ENCODE data around the gene FAM131A.

FAM131A gene

DNA sequence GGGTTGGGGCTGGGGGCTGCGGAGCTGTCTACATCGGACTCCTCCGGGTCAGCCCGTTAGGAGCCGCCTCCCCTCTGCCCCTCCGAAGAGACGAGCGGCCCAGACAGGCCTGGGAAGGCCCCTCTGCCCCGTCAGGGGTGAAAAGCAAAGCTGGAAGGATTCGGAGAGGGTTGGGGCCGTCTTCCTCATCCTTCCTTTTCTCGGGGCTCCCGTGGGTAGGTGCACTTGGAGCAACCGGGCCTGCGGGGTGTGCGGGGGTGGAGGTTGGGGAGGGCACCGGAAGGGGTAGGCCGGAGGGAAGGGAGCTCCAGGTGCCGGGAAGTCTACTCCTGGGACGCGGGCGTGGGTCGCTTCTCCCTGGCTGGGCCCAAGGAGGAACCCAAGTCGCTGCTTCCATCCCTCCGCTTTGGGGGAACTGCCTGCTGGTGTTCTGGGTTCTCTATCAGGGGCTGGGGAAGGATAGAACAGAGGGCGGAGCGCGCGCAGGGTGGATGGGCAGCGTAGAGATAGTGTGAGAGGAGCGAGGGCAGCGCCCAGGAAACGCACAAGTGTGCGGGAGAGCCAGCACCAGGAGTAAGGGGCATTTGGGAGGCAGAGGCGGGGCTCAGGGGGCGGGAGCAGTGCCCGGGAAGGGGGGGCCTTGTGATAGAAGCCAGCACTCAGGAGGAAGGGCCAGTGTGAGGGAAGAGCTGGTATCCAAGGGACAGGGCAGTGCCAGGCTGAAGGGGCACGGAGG, 24.7 kb downstream of the FAM131A start:
- TF ChIP-seq SIN3A (IDR thresholded peaks at IDR 0.05; ENCODE audit: borderline replicate concordance, insufficient read depth, low read length), result no peak
- TF ChIP-seq POLR2AphosphoS5 (IDR thresholded peaks at IDR 0.05; ENCODE audit: low read depth, low read length), result no peak
- TF ChIP-seq, protein P1, sequence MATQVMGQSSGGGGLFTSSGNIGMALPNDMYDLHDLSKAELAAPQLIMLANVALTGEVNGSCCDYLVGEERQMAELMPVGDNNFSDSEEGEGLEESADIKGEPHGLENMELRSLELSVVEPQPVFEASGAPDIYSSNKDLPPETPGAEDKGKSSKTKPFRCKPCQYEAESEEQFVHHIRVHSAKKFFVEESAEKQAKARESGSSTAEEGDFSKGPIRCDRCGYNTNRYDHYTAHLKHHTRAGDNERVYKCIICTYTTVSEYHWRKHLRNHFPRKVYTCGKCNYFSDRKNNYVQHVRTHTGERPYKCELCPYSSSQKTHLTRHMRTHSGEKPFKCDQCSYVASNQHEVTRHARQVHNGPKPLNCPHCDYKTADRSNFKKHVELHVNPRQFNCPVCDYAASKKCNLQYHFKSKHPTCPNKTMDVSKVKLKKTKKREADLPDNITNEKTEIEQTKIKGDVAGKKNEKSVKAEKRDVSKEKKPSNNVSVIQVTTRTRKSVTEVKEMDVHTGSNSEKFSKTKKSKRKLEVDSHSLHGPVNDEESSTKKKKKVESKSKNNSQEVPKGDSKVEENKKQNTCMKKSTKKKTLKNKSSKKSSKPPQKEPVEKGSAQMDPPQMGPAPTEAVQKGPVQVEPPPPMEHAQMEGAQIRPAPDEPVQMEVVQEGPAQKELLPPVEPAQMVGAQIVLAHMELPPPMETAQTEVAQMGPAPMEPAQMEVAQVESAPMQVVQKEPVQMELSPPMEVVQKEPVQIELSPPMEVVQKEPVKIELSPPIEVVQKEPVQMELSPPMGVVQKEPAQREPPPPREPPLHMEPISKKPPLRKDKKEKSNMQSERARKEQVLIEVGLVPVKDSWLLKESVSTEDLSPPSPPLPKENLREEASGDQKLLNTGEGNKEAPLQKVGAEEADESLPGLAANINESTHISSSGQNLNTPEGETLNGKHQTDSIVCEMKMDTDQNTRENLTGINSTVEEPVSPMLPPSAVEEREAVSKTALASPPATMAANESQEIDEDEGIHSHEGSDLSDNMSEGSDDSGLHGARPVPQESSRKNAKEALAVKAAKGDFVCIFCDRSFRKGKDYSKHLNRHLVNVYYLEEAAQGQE (IDR thresholded peaks at IDR 0.05; ENCODE audit: insufficient read depth in 1 of 2, low read depth in 2 of 2, low read length in 2 of 2), result no peak
- TF ChIP-seq TAF1 (IDR thresholded peaks at IDR 0.05; ENCODE audit: borderline replicate concordance, insufficient read depth, low read length), result no peak
- TF ChIP-seq FOXP2 (optimal IDR thresholded peaks at IDR 0.05; ENCODE audit: borderline replicate concordance, extremely low read depth, extremely low read length, insufficient read depth), result no peak

DNA sequence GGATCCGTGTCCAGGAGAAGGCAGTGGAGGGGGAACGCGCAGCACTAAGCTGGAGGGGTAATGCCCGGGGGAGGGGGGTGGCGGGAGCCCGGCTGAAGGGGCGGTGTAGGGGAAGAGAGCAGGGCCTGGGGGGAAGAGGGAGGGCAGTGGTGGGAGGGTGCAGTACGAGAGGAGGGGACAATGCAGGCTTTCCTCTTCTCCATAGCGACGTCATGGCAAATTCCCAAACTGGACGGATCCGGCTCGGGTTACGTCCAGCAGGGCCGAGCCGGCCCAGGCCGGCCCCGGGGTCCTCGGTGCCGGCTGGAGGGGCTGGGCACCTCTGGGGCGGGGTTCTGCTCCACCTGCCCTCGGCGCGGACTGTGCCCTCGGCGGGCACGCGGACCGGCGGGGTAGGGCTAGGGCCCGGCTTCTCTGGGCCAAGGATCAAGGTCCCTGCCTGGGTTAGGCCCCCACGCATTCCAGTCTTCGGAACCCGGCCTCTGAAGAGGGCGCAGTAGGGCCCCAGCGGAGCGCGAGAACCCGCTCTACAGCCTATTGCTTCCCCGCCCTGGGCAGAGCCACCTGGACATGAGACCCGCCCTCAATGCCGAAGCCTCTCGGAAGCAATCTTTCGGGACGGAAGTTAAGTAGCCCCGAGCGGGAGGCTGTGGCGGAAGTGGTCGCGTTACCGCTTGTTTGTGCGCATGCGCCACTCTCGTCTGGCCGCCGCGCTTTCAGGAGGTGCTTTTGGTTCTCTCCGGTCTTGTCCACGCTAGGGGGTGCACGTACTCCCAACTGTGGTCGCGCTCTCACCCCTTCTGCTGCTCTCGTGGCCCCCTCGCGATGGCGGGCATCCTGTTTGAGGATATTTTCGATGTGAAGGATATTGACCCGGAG, 25.5 kb downstream of the FAM131A start:
- peak; percentile 59; the same call in 1 of the 2 replicates for TF ChIP-seq TAF1 (IDR thresholded peaks at IDR 0.05; ENCODE audit: borderline replicate concordance, insufficient read depth, low read length)
- no peak for TF ChIP-seq SIN3A (IDR thresholded peaks at IDR 0.05; ENCODE audit: borderline replicate concordance, insufficient read depth, low read length)
- peak; percentile 65 for TF ChIP-seq POLR2AphosphoS5 (IDR thresholded peaks at IDR 0.05; ENCODE audit: low read depth, low read length)

DNA sequence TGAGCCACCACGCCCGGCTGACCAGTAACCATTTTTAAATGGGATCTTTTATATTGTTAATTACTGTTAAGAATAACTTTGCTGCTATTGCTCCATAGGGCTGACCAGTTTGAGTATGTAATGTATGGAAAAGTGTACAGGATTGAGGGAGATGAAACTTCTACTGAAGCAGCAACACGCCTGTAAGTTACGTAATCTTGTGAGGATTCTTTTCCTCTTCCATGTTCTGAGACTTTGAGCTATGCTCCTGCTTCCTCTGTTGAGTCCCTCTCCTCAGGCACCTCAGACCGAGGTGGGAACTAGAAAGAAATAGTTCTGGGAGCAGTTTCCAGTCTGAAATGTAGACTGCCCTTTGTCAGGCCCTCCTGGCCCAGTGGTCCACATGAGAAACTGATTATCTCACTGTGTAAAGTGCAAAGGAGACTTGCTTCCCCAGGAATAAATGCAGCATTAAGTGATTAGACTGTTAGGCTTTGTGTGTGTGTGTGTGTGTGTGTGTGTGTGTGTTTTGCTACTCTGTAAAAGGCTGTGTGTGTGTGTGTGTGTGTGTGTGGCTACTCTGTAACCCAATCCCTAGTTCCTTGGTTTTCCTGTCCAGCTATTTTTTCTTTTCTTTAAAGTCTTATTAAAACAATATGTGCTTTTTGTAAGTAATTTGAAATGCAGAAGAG, 29.4 kb downstream of the FAM131A start:
- TF ChIP-seq POLR2AphosphoS5 (IDR thresholded peaks at IDR 0.05; ENCODE audit: low read depth, low read length) (no peak), FOXP2 (optimal IDR thresholded peaks at IDR 0.05; ENCODE audit: borderline replicate concordance, extremely low read depth, extremely low read length, insufficient read depth) (no peak), SIN3A (IDR thresholded peaks at IDR 0.05; ENCODE audit: borderline replicate concordance, insufficient read depth, low read length) (no peak), TAF1 (IDR thresholded peaks at IDR 0.05; ENCODE audit: borderline replicate concordance, insufficient read depth, low read length) (no peak)
- TF ChIP-seq, protein P1 (IDR thresholded peaks at IDR 0.05; ENCODE audit: insufficient read depth in 1 of 2, low read depth in 2 of 2, low read length in 2 of 2), result no peak

DNA sequence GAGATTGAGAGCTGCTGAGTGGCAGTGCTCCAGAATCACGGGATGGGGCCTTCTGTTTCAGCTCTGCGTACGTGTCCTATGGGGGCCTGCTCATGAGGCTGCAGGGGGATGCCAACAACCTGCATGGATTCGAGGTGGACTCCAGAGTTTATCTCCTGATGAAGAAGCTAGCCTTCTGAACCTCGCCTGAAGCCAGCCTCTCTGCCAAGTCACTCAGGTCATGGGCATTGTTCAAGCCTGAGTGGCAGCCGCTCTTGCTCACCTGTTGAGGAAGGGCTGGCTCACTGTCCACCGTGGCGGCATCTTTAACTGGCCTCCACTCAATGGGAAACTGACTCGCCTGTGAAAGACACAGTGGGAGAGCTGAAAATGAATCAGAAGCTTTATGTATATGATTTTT, 30.7 kb downstream of the FAM131A start:
- no peak for TF ChIP-seq TAF1 (IDR thresholded peaks at IDR 0.05; ENCODE audit: borderline replicate concordance, insufficient read depth, low read length)
- TF ChIP-seq SIN3A (IDR thresholded peaks at IDR 0.05; ENCODE audit: borderline replicate concordance, insufficient read depth, low read length), result no peak
- TF ChIP-seq POLR2AphosphoS5 (IDR thresholded peaks at IDR 0.05; ENCODE audit: low read depth, low read length), result no peak
- no peak for TF ChIP-seq FOXP2 (optimal IDR thresholded peaks at IDR 0.05; ENCODE audit: borderline replicate concordance, extremely low read depth, extremely low read length, insufficient read depth)
- TF ChIP-seq, protein P1 (IDR thresholded peaks at IDR 0.05; ENCODE audit: insufficient read depth in 1 of 2, low read depth in 2 of 2, low read length in 2 of 2), result no peak

DNA sequence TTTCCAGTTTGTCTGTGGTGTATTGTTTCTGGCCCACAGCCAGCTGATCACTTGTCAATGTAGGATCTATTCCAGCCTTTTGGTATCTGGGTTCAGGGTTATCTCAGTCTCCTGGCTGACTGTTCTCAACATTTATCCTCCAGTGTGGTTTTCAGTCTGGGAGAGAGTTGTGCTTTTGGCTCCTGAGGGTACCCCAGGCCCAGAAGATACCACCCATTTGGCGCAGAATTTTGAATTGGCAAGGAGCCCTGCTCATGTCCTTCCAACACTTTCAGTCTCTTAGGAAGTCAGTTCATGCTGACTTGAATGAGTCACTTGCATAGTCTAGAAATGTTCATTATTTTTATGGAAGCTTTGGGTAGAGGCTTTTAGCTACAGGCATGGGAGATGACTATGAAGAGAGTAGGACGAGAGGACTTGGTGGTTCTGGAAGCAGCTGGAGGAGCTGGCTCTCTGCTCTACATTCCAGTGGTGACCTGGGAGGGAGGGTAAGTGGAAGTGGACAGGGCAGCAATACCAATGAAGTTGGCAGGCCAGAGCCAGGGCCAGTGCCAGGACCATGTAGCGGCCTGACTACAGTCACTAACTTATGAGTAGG, 31.3 kb downstream of the FAM131A start:
- TF ChIP-seq FOXP2 (optimal IDR thresholded peaks at IDR 0.05; ENCODE audit: borderline replicate concordance, extremely low read depth, extremely low read length, insufficient read depth) (no peak), TAF1 (IDR thresholded peaks at IDR 0.05; ENCODE audit: borderline replicate concordance, insufficient read depth, low read length) (no peak), SIN3A (IDR thresholded peaks at IDR 0.05; ENCODE audit: borderline replicate concordance, insufficient read depth, low read length) (no peak), POLR2AphosphoS5 (IDR thresholded peaks at IDR 0.05; ENCODE audit: low read depth, low read length) (no peak)
- TF ChIP-seq, protein P1 (IDR thresholded peaks at IDR 0.05; ENCODE audit: insufficient read depth in 1 of 2, low read depth in 2 of 2, low read length in 2 of 2), result no peak
